Testis (tissue), 2 donors: Measurements from ENCODE around the gene PRDM2.

ENCODE experiments used
- POLR2A ChIP-seq: fragments of 450-650 bp; IDR thresholded peaks from one replicate; pipeline ENCODE4 v1.6.1; 2017; ENCODE audit warnings: antibody characterized with exemption, mild to moderate bottlenecking, moderate library complexity
- TF ChIP-seq, protein P1 (sequence below), 3 experiments: fragments of 450-650 bp in 2 of 3; fragments of 200-600 bp in 1 of 3; sonication (generic) in 1 of 3; IDR thresholded peaks; one replicate each; pipeline ENCODE4 v1.5.1; 2016 to 2019; ENCODE audit warnings: antibody characterized with exemption in 3 of 3, mild to moderate bottlenecking in 2 of 3, moderate library complexity in 1 of 3

DNA sequence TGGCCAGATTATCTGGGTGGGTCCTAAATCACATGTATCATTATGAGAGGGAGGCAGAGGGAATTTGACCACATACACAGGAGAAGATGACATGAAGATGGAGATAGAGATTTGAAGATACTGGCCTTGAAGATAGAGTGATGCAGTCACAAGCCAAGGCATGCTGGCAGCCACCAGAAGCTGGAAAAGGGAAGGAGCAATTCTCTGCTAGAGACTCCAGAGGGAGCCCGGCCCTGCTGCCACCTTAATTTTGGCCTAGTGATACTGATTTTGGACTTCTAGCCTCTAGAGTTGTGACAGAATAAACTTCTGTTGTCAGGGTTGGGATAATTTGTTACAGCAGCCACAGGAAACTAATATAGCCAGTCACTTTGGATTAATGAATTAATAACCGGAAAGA lies 2.2 kb upstream of the PRDM2 start:
- TF ChIP-seq, protein P1, sequence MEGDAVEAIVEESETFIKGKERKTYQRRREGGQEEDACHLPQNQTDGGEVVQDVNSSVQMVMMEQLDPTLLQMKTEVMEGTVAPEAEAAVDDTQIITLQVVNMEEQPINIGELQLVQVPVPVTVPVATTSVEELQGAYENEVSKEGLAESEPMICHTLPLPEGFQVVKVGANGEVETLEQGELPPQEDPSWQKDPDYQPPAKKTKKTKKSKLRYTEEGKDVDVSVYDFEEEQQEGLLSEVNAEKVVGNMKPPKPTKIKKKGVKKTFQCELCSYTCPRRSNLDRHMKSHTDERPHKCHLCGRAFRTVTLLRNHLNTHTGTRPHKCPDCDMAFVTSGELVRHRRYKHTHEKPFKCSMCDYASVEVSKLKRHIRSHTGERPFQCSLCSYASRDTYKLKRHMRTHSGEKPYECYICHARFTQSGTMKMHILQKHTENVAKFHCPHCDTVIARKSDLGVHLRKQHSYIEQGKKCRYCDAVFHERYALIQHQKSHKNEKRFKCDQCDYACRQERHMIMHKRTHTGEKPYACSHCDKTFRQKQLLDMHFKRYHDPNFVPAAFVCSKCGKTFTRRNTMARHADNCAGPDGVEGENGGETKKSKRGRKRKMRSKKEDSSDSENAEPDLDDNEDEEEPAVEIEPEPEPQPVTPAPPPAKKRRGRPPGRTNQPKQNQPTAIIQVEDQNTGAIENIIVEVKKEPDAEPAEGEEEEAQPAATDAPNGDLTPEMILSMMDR (IDR thresholded peaks at IDR 0.05): no peak
- no peak for TF ChIP-seq POLR2A
